Heart left ventricle (tissue), 16 donors: ENCODE data around the gene KISS1. TPM values are rescaled to one million over a fixed set of nuclear protein-coding genes. Genes with fewer than 3 reads are reported as not detected.
A peak's percentile ranks its signal among the peaks of the same experiment; 100 is the strongest.

Experiments used
- ATAC-seq, 4 donors: fragments of 200-7000 bp; cut with Tn5 transposase; one replicate each; pipeline ENCODE4 v1.9.1; 2020 to 2022; ENCODE audit warnings: moderate library complexity in 4 of 4, mild to moderate bottlenecking in 3 of 4, moderate number of reproducible peaks in 1 of 4
- DNase-seq, 5 donors: peaks; one replicate each; pipeline ENCODE4 v3.0.0-alpha.2; 2020
- H3K27ac ChIP-seq, 12 donors: fragments of 200-600 bp; sonication (generic) in 4 of 12; one replicate each; pipeline versions ENCODE4 v1.5.0 to v1.8.0; 2016 to 2022; ENCODE audit warnings: mild to moderate bottlenecking in 2 of 12
- H3K27me3 ChIP-seq, 9 donors: fragments of 200-600 bp; sonication (generic) in 2 of 9; one replicate each; pipeline versions ENCODE4 v1.5.1 to v1.8.0; 2016 to 2022; ENCODE audit warnings: mild to moderate bottlenecking in 3 of 9
- H3K36me3 ChIP-seq, 9 donors: fragments of 200-600 bp; sonication (generic) in 2 of 9; one replicate each; pipeline versions ENCODE4 v1.5.0 to v1.8.0; 2018 to 2022; ENCODE audit warnings: mild to moderate bottlenecking in 2 of 9
- H3K4me1 ChIP-seq, 12 donors: fragments of 200-600 bp; sonication (generic) in 4 of 12; one replicate each; pipeline versions ENCODE4 v1.5.0 to v1.8.0; 2016 to 2022; ENCODE audit warnings: mild to moderate bottlenecking in 3 of 12
- H3K4me3 ChIP-seq, 12 donors: fragments of 200-600 bp; sonication (generic) in 4 of 12; one replicate each; pipeline versions ENCODE4 v1.5.0 to v1.8.0; 2017 to 2022; ENCODE audit warnings: mild to moderate bottlenecking in 9 of 12, moderate library complexity in 4 of 12
- H3K9me3 ChIP-seq, 12 donors: fragments of 200-600 bp; sonication (generic) in 4 of 12; one replicate each; pipeline versions ENCODE4 v1.5.0 to v1.8.0; 2016 to 2022; ENCODE audit warnings: mild to moderate bottlenecking in 1 of 12
- CTCF ChIP-seq, 12 donors: fragments of 200-600 bp; sonication (generic) in 4 of 12; IDR thresholded peaks; one replicate each; pipeline versions ENCODE4 v1.5.0 to v1.8.0; 2018 to 2022; ENCODE audit warnings: antibody characterized with exemption in 12 of 12, mild to moderate bottlenecking in 5 of 12
- POLR2A ChIP-seq, 2 donors: fragments of 450-650 bp; IDR thresholded peaks; one replicate each; pipeline ENCODE4 v1.6.1; 2017; ENCODE audit warnings: antibody characterized with exemption in 2 of 2, mild to moderate bottlenecking in 2 of 2, moderate library complexity in 2 of 2
- WGBS, 4 donors: extraction: QIAGEN DNeasy Blood & Tissue Kit in 2 of 4; methylation state at CpG; one replicate each; pipeline versions ENCODE4 v1.1.5 to v1.1.7; 2013 to 2018; 5-methylcytosine and 5-hydroxymethylcytosine counted together
- intact Hi-C, 10 donors: fragments of 100-400 bp; cut with DNase I; formaldehyde crosslinking; loops; one replicate each; pipeline versions ENCODE4 v1.11.1 to v1.14.2; 2022
- polyA plus RNA-seq, 2 donors: library from polyadenylated mRNA; stranded (reverse); fragments of 200-250 nt; gene quantifications; one replicate each; pipeline ENCODE4 v1.2.3, GENCODE V29; 2013
- total RNA-seq, 9 donors: library from RNA; depleted of rRNA in 2 of 9; stranded (reverse); fragments of >200 nt in 2 of 9; fragmentation: NEBNext Ultra II Directional in 3 of 9; extraction: Animal tissue kit (Norgen Biotek cat#: 25700) in 3 of 9; gene quantifications; one replicate each; pipeline versions ENCODE4 v1.1.0 to v1.2.4, GENCODE V29; 2016 to 2023
- donor health status: ischemic (EF 13 %, LVEDD 7.1; RV severe dilation, severe dysfunction).
- donor health status: healthy with polysubstance abuse.
- donor health status: DM: no; HTN: yes; CAD: no.
- donor health status: DM: no; HTN: no; CAD: no.
- donor health status: ischemic (EF 25% LVEDD 6.9; RV normal size, moderate dysfunction).
- donor health status: ischemic (EF 25% LVEDD 5.7; RV mildly dilated, moderate dysfunction).
- donor health status: healthy.
- donor health status: DM: yes; HTN: yes; CAD: no.
- donor health status: ischemic (EF 35%, LVEDD 5.7; RV mildly dilated, moderate dysfunction).
- donor health status: nonischemic (EF 11% LVEDD 7.7; RV severe dilation, severe dysfunction).
- donor health status: DM: yes; HTN: yes; CAD: no.
- donor health status: PGD.
- donor health status: ischemic (EF 29% LVEDD 5.4; RV normal size, mild dysfunction).
- donor health status: nonischemic (EF 23%, LVEDD 6.1; RV moderate dilation, normal function).

KISS1 gene
- total and polyA plus RNA-seq, 11 donors: not detected

- no peak for ATAC-seq
- 85 to 92% (median 90%) methylated on average over 7 of the region's 7 CpGs for WGBS, 4 donors
- Histone ChIP-seq H3K4me1 (peaks cover 0 to 19% (median 4%) of the 10 kb centered on the region in 12 donors), H3K4me3 (no peak overlapping the region), H3K27ac (no peak overlapping the region), H3K9me3 (no peaks in the 10 kb centered on the region), H3K27me3 (peaks cover 0 to 10% (median 0%) of the 10 kb centered on the region in 9 donors), H3K36me3 (peaks cover 0 to 4% (median 0%) of the 10 kb centered on the region in 9 donors)
- intact Hi-C loops: no loop called here
- TF ChIP-seq POLR2A (IDR thresholded peaks at IDR 0.05) (no peak), CTCF (IDR thresholded peaks at IDR 0.05) (no peak)
- DNase-seq: peak in 1 of 5 donors; percentile 42
These were observed 49.3 kb downstream of the KISS1 start for GRCh38 chr1:204146965-204147364.

GRCh38 chr1:204146309-204146708, 50.0 kb downstream of the KISS1 start:
- ATAC-seq (no peak), DNase-seq (peak in 1 of 5 donors; percentile 6)
- Histone ChIP-seq H3K4me3 (no peak overlapping the region), H3K27ac (no peak overlapping the region), H3K36me3 (peaks cover 0 to 4% (median 0%) of the 10 kb centered on the region in 9 donors), H3K4me1 (peaks cover 0 to 13% (median 3%) of the 10 kb centered on the region in 12 donors), H3K9me3 (no peaks in the 10 kb centered on the region), H3K27me3 (peaks cover 0 to 6% (median 0%) of the 10 kb centered on the region in 9 donors)
- 83 to 92% (median 89%) methylated on average over 6 of the region's 6 CpGs for WGBS, 4 donors
- intact Hi-C loops: no loop called here
- TF ChIP-seq CTCF (IDR thresholded peaks at IDR 0.05): no peak
- TF ChIP-seq POLR2A (IDR thresholded peaks at IDR 0.05): no peak

- H3K4me1 ChIP-seq: peaks cover 0 to 2% (median 0%) of the 10 kb centered on the region in 12 donors
- H3K36me3 ChIP-seq: peaks cover 0 to 4% (median 0%) of the 10 kb centered on the region in 9 donors
- no peak for ATAC-seq
- no peak overlapping the region for H3K27ac ChIP-seq
- H3K27me3 ChIP-seq: no peaks in the 10 kb centered on the region
- TF ChIP-seq POLR2A (IDR thresholded peaks at IDR 0.05) (no peak), CTCF (IDR thresholded peaks at IDR 0.05) (no peak)
- H3K4me3 ChIP-seq: no peak overlapping the region
- no peaks in the 10 kb centered on the region for H3K9me3 ChIP-seq
- 75 to 92% (median 85%) methylated on average over 4 of the region's 4 CpGs for WGBS, 4 donors
- DNase-seq: peak in 3 of 5 donors; percentile 1 to 7 (median 1)
- intact Hi-C loops: no loop called here
These were observed 51.2 kb downstream of the KISS1 start for GRCh38 chr1:204145033-204145504.

- Histone ChIP-seq H3K27me3 (no peaks in the 10 kb centered on the region), H3K4me1 (no peaks in the 10 kb centered on the region), H3K36me3 (peaks cover 0 to 14% (median 0%) of the 10 kb centered on the region in 9 donors), H3K4me3 (no peak overlapping the region), H3K9me3 (no peaks in the 10 kb centered on the region), H3K27ac (no peak overlapping the region)
- no peak for DNase-seq
- no peak for TF ChIP-seq POLR2A (IDR thresholded peaks at IDR 0.05)
- TF ChIP-seq CTCF (IDR thresholded peaks at IDR 0.05): no peak
- WGBS, 4 donors: 69 to 82% (median 77%) methylated on average over 14 of the region's 14 CpGs
- intact Hi-C loops: no loop called here
- no peak for ATAC-seq
These were observed 52.8 kb downstream of the KISS1 start for GRCh38 chr1:204143276-204144041.
